BLaER1 (cell line): ENCODE results near the gene UBTD2.
A peak's percentile ranks its signal among the peaks of the same experiment; 100 is the strongest.

ENCODE experiments used
- H3K27ac ChIP-seq: shearing (Covaris generic); formaldehyde crosslinking; 2 replicates; pipeline ENCODE4 v1.8.1; 2022
- H3K27me3 ChIP-seq: shearing (Covaris generic); formaldehyde crosslinking; 2 replicates; pipeline ENCODE4 v1.8.1; 2022
- H3K36me3 ChIP-seq: shearing (Covaris generic); formaldehyde crosslinking; 2 replicates; pipeline ENCODE4 v1.8.1; 2022
- H3K4me1 ChIP-seq: shearing (Covaris generic); formaldehyde crosslinking; 2 replicates; pipeline ENCODE4 v1.8.1; 2022
- H3K4me2 ChIP-seq: shearing (Covaris generic); formaldehyde crosslinking; 2 replicates; pipeline ENCODE4 v1.8.1; 2022
- H3K4me3 ChIP-seq: shearing (Covaris generic); formaldehyde crosslinking; 2 replicates; pipeline ENCODE4 v1.8.1; 2022
- H3K9ac ChIP-seq: shearing (Covaris generic); formaldehyde crosslinking; 2 replicates; pipeline ENCODE4 v1.8.1; 2022
- H3K9me3 ChIP-seq: shearing (Covaris generic); formaldehyde crosslinking; 2 replicates; pipeline ENCODE4 v1.8.1; 2022
- H4K20me1 ChIP-seq: shearing (Covaris generic); formaldehyde crosslinking; 2 replicates; pipeline ENCODE4 v1.8.1; 2022
- Cebpa-rat ChIP-seq: shearing (Covaris generic); IDR thresholded peaks from 2 replicates; pipeline ENCODE4 v1.8.1; 2022

UBTD2 gene

DNA sequence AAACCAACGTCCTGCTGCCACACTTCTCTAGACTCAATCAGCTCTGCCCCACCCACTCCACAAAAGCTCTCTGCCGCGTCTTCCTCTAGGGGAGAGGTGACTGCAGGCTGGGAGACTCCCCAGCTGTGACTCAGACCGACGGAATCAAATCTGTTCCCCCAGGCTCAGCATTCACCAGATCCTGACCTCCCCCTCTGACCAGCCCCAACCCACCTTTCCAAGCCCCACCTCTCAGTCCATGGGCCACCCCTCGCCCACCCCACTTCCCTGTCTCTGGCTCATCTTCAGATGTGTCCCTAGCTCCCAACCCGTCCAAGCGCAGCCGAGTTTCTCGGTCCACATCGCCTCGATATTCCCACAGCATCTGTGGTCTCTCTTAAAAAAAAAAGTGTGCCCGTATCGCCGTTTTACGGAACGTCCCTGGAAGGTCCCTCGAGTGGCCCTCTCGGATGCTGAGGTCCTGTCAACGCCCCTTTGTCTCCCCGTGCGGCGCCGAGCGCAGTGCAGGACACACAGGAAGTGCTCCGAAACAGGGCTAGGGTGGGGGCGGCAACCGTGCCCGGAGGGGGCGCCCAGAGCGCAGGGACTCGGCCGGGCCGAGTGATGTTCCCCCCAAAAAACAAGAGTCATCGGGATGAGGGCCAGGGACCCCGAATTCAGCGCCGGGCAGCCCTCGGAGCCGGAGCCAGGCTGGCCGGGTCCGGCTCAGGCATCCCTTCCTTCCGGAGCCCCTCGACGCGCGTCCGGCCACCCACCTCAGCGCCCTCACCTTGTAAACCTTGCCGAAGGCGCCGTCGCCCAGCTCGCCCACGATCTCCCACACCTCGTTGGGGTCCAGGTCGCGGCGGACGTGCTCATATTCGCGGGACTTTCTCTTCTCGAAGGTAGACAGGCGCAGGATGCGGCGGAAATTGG, 96.2 kb downstream of the UBTD2 start:
- H3K27me3 ChIP-seq: no peaks in the 10 kb centered on the region
- TF ChIP-seq Cebpa-rat: no peak
- peak overlapping the region; percentile 94 for H3K4me3 ChIP-seq
- peak overlapping the region; percentile 87 for H3K9ac ChIP-seq
- no peaks in the 10 kb centered on the region for H3K9me3 ChIP-seq
- peaks cover 14% of the 10 kb centered on the region; the same call in 1 of the 2 replicates for H4K20me1 ChIP-seq
- peak overlapping the region; percentile 89 for H3K27ac ChIP-seq
- peak overlapping the region; percentile 95 for H3K4me2 ChIP-seq
- H3K36me3 ChIP-seq: peaks cover 16% of the 10 kb centered on the region; the same call in 1 of the 2 replicates
- peaks cover 43% of the 10 kb centered on the region for H3K4me1 ChIP-seq

DNA sequence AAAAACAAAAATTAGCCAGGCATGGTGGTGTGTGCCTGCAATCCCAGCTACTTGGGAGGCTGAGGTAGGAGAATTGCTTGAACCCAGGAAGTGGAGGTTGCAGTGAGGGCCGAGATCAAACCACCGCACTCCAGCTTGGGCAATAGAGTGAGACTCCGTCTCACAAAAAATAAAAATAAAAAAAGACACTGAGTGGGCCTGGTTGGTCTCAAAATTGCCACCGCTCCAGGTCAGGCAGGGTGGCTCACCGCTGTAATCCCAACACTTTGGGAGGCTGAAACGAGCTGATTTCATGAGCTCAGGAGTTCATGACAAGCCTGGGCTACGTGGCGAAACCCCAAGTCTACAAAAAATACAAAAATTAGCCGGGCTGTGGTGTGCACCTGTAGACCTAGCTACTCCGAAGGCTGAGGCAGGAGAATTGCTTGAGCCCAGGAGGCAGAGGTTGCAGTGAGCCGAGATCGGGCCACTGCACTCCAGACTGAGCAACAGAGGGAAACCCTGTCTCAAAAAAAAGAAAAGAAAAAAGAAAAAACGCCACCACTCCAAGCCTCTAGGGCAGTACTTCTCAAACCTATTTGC, 97.4 kb downstream of the UBTD2 start:
- TF ChIP-seq Cebpa-rat: no peak
- Histone ChIP-seq H3K27ac (peak overlapping the region; percentile 89), H3K27me3 (no peaks in the 10 kb centered on the region), H3K9me3 (no peaks in the 10 kb centered on the region), H3K36me3 (peaks cover 19% of the 10 kb centered on the region; the same call in 1 of the 2 replicates), H3K9ac (peak overlapping the region; percentile 87), H3K4me1 (peaks cover 55% of the 10 kb centered on the region), H4K20me1 (peaks cover 14% of the 10 kb centered on the region; the same call in 1 of the 2 replicates), H3K4me2 (peak overlapping the region; percentile 95), H3K4me3 (peak overlapping the region; percentile 94)

- peak overlapping the region; percentile 87 for H3K9ac ChIP-seq
- H3K4me3 ChIP-seq: peak overlapping the region; percentile 94
- peaks cover 14% of the 10 kb centered on the region; the same call in 1 of the 2 replicates for H4K20me1 ChIP-seq
- H3K4me1 ChIP-seq: peaks cover 66% of the 10 kb centered on the region
- H3K27me3 ChIP-seq: no peaks in the 10 kb centered on the region
- H3K27ac ChIP-seq: peak overlapping the region; percentile 89
- no peak for TF ChIP-seq Cebpa-rat
- no peaks in the 10 kb centered on the region for H3K9me3 ChIP-seq
- peak overlapping the region; percentile 95 for H3K4me2 ChIP-seq
- H3K36me3 ChIP-seq: peaks cover 19% of the 10 kb centered on the region
Observed at GRCh38 chr5:172185096-172185461, 98.5 kb downstream of the UBTD2 start.

- Histone ChIP-seq H3K36me3 (peaks cover 19% of the 10 kb centered on the region), H3K9ac (peak overlapping the region; percentile 87), H3K4me2 (peak overlapping the region; percentile 95), H3K27ac (peak overlapping the region; percentile 89), H3K4me1 (peaks cover 73% of the 10 kb centered on the region), H4K20me1 (peaks cover 14% of the 10 kb centered on the region; the same call in 1 of the 2 replicates), H3K27me3 (no peaks in the 10 kb centered on the region), H3K4me3 (no peak overlapping the region), H3K9me3 (no peaks in the 10 kb centered on the region)
- TF ChIP-seq Cebpa-rat: no peak
Observed at GRCh38 chr5:172183881-172184280, 99.7 kb downstream of the UBTD2 start.

DNA sequence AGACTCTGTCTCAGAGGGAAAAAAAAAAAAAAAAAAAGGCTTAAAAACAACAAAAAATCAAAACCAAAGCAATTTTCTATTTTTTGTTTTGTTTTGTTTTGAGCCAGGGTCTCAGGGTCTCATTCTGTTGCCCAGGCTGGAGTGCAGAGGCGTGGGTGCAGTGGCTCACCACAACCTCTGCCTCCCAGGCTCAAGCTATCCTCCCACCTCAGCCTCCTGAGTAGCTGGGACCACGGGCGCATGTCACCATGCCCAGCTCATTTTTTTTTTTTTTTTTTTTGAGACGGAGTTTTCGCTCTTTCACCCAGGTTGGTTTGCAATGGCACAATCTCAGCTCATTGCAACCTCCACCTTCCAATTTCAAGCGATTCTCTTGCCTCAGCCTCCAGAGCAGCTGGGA, 101.3 kb downstream of the UBTD2 start:
- no peaks in the 10 kb centered on the region for H3K9me3 ChIP-seq
- H3K4me2 ChIP-seq: peak overlapping the region; percentile 95; the same call in 1 of the 2 replicates
- peak overlapping the region; percentile 35; the same call in 1 of the 2 replicates for H3K27ac ChIP-seq
- peaks cover 19% of the 10 kb centered on the region for H3K36me3 ChIP-seq
- H3K9ac ChIP-seq: no peak overlapping the region
- H3K4me1 ChIP-seq: peaks cover 89% of the 10 kb centered on the region
- no peaks in the 10 kb centered on the region for H3K27me3 ChIP-seq
- no peak for TF ChIP-seq Cebpa-rat
- H4K20me1 ChIP-seq: peaks cover 11% of the 10 kb centered on the region; the same call in 1 of the 2 replicates
- no peak overlapping the region for H3K4me3 ChIP-seq

- no peaks in the 10 kb centered on the region for H3K27me3 ChIP-seq
- H4K20me1 ChIP-seq: no peaks in the 10 kb centered on the region
- H3K36me3 ChIP-seq: peaks cover 19% of the 10 kb centered on the region
- no peak for TF ChIP-seq Cebpa-rat
- H3K9ac ChIP-seq: no peak overlapping the region
- no peaks in the 10 kb centered on the region for H3K9me3 ChIP-seq
- no peak overlapping the region for H3K4me3 ChIP-seq
- H3K4me1 ChIP-seq: peaks cover 100% of the 10 kb centered on the region
- peak overlapping the region; percentile 97 for H3K27ac ChIP-seq
- peak overlapping the region; percentile 90 for H3K4me2 ChIP-seq
Observed at GRCh38 chr5:172180936-172181335, 102.6 kb downstream of the UBTD2 start.

DNA sequence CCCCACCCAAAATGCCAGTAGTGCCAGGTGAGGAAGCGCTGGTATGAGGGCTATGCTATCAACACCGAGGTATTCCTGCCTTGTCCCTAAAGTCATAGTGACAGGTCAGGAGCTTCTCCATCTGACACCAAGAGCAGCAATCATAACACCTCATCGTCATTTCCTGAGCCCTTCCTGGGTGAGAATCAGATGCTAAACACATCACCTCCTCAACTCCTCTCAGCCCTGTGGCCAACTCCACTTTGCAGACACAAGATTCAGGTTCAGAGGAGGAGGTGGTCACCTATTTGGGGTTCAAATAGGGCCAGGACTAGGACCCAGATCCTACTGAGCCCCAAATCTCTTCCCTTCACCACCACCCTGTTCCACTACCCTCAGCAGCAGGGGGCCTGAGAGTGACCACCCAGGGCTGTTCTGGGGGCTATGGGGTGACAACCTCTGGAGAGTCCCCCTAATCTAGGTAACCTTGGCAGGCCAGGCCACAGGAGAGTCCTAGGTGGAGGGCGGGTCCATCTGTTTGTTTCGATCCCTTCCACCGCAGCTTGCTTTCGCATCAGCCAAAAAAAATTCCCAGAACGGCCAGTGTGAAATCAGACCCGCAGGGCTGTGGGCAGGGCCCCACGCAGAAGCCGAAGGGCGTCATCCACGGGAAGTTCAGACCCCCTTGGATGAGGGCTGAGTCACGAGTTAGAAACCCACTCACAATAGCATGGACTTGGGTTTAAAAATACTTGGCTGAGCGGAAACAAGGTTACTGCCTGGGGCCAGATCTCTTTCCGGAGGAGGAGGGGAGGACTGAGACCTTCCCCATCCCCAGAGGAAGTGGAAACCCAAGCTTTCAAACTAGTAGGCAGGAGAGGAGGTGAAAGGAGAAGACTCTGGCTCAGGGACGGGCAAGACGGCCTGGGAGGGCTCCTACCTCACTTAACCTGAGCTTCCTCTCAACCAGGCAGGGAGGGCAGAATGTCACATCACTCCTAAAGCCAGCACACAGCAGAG, 104.3 kb downstream of the UBTD2 start:
- Histone ChIP-seq H3K9me3 (no peaks in the 10 kb centered on the region), H3K4me3 (peak overlapping the region; percentile 62), H3K9ac (peak overlapping the region; percentile 88), H4K20me1 (no peaks in the 10 kb centered on the region), H3K27me3 (no peaks in the 10 kb centered on the region), H3K27ac (peak overlapping the region; percentile 97), H3K4me1 (peaks cover 97% of the 10 kb centered on the region), H3K36me3 (peaks cover 19% of the 10 kb centered on the region), H3K4me2 (peak overlapping the region; percentile 90)
- TF ChIP-seq Cebpa-rat: no peak

- H3K9me3 ChIP-seq: no peaks in the 10 kb centered on the region
- H3K27me3 ChIP-seq: no peaks in the 10 kb centered on the region
- H3K36me3 ChIP-seq: peaks cover 14% of the 10 kb centered on the region
- peaks cover 97% of the 10 kb centered on the region for H3K4me1 ChIP-seq
- H3K9ac ChIP-seq: peak overlapping the region; percentile 88
- peak overlapping the region; percentile 62 for H3K4me3 ChIP-seq
- peak overlapping the region; percentile 97 for H3K27ac ChIP-seq
- H3K4me2 ChIP-seq: peak overlapping the region; percentile 90
- H4K20me1 ChIP-seq: peaks cover 3% of the 10 kb centered on the region; the same call in 1 of the 2 replicates
- TF ChIP-seq Cebpa-rat: no peak
Observed at GRCh38 chr5:172178301-172178987, 105.1 kb downstream of the UBTD2 start.
